IPS-18a (cell line): ENCODE measurements around the gene OR6K2.
"Not testable (repeated sequence)": the region's sequence is repeated elsewhere in the genome, so short reads cannot be mapped to it uniquely, and the experiment has no call there.

Source experiments
- H3K27ac ChIP-seq: one replicate; pipeline ENCODE4 v1.5.1; 2013; ENCODE audit warnings: low read length
- H3K27me3 ChIP-seq: one replicate; pipeline ENCODE4 v1.6.1; 2013; ENCODE audit warnings: mild to moderate bottlenecking, low read length; ENCODE audit not compliant: control insufficient read depth, insufficient read depth
- H3K36me3 ChIP-seq: one replicate; pipeline ENCODE4 v1.6.1; 2013; ENCODE audit warnings: low read depth, low read length; ENCODE audit not compliant: control insufficient read depth
- H3K4me1 ChIP-seq: one replicate; pipeline ENCODE4 v1.6.1; 2013; ENCODE audit warnings: low read depth, low read length; ENCODE audit not compliant: control insufficient read depth
- H3K4me3 ChIP-seq: one replicate; pipeline ENCODE4 v1.5.1; 2013; ENCODE audit warnings: low read length
- H3K9ac ChIP-seq: one replicate; pipeline ENCODE4 v1.6.1; 2013; ENCODE audit warnings: mild to moderate bottlenecking, low read length, moderate library complexity
- H3K9me3 ChIP-seq: one replicate; pipeline ENCODE4 v1.6.1; 2013; ENCODE audit warnings: low read depth, low read length; ENCODE audit not compliant: control insufficient read depth

The OR6K2 gene

DNA sequence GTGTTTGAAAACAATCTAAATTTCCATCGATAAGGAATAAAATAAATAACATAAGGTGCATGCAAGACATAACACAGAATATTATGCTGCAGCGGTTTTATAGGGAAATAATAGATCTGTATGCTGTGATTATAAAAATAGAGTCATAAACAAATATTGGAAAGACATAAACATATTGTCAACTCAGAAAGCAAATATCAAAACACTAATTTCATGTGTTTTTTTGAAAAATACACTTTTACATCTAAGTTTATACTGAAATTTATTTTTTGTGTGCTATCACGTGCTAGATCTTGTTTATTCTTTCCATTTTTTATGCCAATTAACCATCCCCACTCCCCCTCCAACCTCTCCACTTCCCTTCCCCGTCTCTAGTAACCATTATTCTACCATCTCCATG lies 10.6 kb upstream of the OR6K2 start:
- Histone ChIP-seq H3K4me3 (no peak overlapping the region), H3K4me1 (no peaks in the 10 kb centered on the region), H3K9ac (no peak overlapping the region), H3K36me3 (no peaks in the 10 kb centered on the region), H3K9me3 (no peaks in the 10 kb centered on the region), H3K27ac (no peak overlapping the region), H3K27me3 (no peaks in the 10 kb centered on the region)

DNA sequence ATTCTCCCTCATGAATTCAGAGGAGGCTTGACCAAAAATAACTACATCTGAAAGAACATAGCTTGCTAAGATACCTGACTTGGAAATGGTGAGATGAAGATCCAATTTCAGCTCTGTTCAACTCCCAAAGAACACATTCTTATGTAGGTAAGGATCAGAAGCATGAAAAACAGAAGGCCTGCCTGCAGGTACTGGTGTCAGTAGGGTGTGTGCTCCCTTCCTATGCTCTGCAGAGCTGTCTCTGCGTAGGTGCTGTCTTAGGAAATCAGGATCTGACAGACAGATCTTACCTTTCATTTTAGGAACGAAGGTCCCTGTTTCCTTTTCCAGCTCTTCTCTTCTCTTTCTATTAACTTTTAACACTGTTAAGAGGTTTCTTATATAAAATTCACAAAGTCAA lies 5.6 kb upstream of the OR6K2 start:
- no peak overlapping the region for H3K9ac ChIP-seq
- H3K4me1 ChIP-seq, result no peaks in the 10 kb centered on the region
- H3K27me3 ChIP-seq, result no peaks in the 10 kb centered on the region
- no peaks in the 10 kb centered on the region for H3K9me3 ChIP-seq
- H3K4me3 ChIP-seq, result no peak overlapping the region
- no peaks in the 10 kb centered on the region for H3K36me3 ChIP-seq
- no peak overlapping the region for H3K27ac ChIP-seq

DNA sequence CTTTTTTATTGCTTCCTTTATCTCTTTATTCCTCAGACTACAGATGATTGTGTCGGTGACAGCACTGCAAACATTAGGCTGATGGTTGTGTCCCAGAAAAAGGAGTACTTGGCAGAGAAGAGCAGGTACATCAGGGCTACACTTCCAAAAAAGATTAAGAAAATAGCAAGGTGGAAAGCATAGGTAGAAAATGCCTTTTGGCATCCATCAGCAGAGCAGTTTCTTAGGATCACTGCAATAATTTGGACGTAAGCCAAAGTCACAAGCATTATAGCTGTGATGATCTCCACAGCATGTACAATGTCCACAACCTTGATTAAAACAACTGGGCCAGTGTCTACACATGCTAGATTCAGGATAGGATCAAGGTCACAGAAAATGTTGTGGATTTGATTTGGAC lies 5.9 kb downstream of the OR6K2 start:
- Histone ChIP-seq H3K4me1 (no peaks in the 10 kb centered on the region), H3K9ac (no peak overlapping the region), H3K9me3 (no peaks in the 10 kb centered on the region), H3K4me3 (no peak overlapping the region), H3K27ac (no peak overlapping the region), H3K36me3 (no peaks in the 10 kb centered on the region), H3K27me3 (no peaks in the 10 kb centered on the region)

DNA sequence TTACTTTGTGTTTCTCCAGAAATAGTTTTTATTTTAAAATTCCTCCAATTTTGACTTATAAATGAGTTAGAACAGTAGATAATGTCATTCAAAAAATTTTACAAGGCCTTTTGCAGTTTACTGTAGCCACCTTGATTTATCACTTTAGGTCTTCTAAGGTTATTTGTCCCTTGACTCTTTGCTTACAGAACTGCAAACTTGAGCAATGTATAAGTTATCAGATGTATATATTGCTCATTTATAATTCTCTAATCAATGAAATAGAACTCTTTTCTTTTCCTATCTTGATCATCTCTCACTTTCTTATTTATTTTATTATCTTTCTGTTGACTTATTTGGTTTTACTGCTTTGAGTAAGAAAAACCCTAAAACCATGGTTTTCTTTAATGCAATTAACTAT lies 8.1 kb downstream of the OR6K2 start:
- Histone ChIP-seq H3K9ac (no peak overlapping the region), H3K27ac (no peak overlapping the region), H3K36me3 (no peaks in the 10 kb centered on the region), H3K4me3 (no peak overlapping the region), H3K9me3 (no peaks in the 10 kb centered on the region), H3K27me3 (no peaks in the 10 kb centered on the region), H3K4me1 (no peaks in the 10 kb centered on the region)

DNA sequence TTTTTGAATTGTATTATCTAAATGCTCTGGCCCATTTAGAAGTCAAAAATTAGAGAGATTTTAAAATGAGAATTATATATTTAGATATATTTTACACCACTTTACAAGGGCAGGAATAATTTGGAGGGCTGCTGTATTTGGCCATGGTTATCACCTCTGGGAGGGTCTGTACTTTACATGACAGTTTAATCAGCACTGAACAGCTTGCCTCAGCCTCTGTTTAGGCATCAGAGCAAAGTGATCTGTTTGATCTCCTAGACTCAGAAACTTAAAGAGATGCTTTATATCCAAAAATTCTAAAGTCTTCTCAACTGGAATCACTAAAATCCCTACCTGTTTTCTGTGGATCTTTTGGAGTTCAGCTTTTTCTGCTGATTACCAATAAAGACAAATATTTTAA lies 8.5 kb downstream of the OR6K2 start:
- H3K9ac ChIP-seq, result no peak overlapping the region
- no peaks in the 10 kb centered on the region for H3K9me3 ChIP-seq
- H3K27ac ChIP-seq, result no peak overlapping the region
- no peaks in the 10 kb centered on the region for H3K36me3 ChIP-seq
- no peak overlapping the region for H3K4me3 ChIP-seq
- H3K27me3 ChIP-seq, result no peaks in the 10 kb centered on the region
- no peaks in the 10 kb centered on the region for H3K4me1 ChIP-seq

DNA sequence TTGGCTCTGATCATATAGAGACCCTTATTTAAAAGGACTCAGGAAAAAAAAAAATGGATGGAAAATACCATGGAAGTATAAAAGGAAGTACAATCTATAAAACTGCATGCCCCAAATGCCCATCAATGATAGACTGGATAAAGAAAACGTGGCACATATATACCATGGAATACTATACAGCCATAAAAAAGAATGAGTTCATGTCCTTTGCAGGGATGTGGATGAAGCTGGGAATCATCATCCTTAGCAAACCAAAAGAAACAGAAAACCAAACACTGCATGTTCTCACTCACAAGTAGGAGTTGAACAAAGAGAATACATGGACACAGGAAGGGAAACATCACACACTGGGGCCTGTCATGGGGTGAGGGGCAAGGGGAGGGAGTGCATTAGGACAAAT lies 9.3 kb downstream of the OR6K2 start:
- not testable (repeated sequence) for H3K4me3 ChIP-seq, H3K9me3 ChIP-seq, H3K4me1 ChIP-seq, H3K9ac ChIP-seq, H3K27me3 ChIP-seq, H3K27ac ChIP-seq, H3K36me3 ChIP-seq

DNA sequence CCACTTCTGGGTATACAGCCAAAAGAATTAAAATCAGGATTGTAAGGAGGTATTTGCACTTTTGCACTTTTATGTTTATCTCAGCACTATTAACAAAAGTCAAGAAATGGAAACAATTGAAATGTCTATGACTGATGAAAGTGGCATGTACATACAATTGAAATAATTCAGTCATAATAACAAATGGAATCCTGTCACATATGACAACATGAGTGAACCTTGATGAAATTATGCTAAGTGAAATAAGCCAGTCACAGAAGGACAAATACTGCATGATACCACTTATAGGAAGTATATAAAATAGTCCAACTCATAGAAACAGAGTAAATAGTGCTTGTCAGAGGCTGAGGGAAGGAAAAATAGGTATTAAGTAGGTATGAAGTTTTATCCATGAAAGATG lies 10.6 kb downstream of the OR6K2 start:
- no peaks in the 10 kb centered on the region for H3K4me1 ChIP-seq
- no peak overlapping the region for H3K9ac ChIP-seq
- H3K27me3 ChIP-seq, result no peaks in the 10 kb centered on the region
- H3K4me3 ChIP-seq, result no peak overlapping the region
- H3K9me3 ChIP-seq, result no peaks in the 10 kb centered on the region
- no peak overlapping the region for H3K27ac ChIP-seq
- no peaks in the 10 kb centered on the region for H3K36me3 ChIP-seq

DNA sequence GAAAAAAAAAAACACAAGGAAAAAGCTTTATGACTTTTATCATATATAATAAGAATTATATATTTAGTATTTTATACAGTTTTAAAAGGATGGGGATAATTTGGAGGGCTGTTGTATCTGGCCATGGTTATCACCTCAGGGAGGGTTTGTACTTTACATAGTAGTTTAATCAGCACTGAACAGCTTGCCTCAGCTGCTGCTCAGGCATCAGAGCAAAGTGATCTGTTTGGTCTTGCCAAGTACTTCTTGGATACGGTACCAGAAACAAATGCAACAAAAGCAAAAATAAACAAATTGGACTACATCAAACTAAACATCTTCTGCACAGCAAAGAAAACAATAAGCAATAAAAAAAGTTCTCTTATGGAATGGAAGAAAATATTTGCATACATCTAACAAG lies 11.3 kb downstream of the OR6K2 start:
- Histone ChIP-seq H3K27ac (no peak overlapping the region), H3K27me3 (no peaks in the 10 kb centered on the region), H3K4me1 (no peaks in the 10 kb centered on the region), H3K9ac (no peak overlapping the region), H3K9me3 (no peaks in the 10 kb centered on the region), H3K36me3 (no peaks in the 10 kb centered on the region), H3K4me3 (no peak overlapping the region)

DNA sequence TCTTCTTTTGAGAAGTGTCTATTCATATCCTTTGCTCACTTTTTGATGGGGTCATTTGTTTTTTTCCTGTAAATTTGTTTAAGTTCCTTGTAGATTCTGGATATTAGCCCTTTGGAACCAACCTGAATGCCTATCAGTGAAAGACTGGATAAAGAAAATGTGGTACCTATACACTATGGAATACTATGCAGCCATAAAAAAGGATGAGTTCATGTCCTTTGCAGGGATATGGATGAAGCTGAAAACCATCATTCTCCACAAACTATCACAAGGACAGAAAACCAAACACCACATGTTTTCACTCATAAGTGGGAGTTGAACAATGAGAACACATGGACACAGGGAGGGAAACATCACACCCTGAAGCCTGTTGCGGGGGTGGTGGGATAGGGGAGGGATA lies 12.1 kb downstream of the OR6K2 start:
- not testable (repeated sequence) for H3K4me3 ChIP-seq, H3K27me3 ChIP-seq, H3K36me3 ChIP-seq, H3K9me3 ChIP-seq, H3K27ac ChIP-seq, H3K4me1 ChIP-seq, H3K9ac ChIP-seq

DNA sequence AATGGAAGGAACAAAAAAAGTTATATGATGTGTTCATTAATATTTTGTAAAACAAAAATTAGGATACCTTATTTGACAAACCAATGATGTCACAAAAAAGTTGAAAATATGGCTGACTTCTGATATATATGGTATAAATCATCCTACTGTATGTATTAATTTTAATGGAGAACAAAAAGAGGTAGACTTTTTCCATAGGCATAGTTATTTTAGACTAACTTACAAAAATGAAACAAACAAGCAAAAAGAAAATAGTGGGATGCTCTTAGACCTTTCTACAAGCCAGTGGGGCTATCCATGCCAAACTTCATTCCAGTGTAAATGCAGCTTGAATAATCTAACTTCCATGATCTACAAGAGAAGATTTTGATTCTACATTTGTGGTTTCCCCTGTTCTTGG lies 13.4 kb downstream of the OR6K2 start:
- H3K36me3 ChIP-seq, result no peaks in the 10 kb centered on the region
- H3K27me3 ChIP-seq, result no peaks in the 10 kb centered on the region
- no peaks in the 10 kb centered on the region for H3K4me1 ChIP-seq
- H3K9ac ChIP-seq, result no peak overlapping the region
- no peak overlapping the region for H3K4me3 ChIP-seq
- no peaks in the 10 kb centered on the region for H3K9me3 ChIP-seq
- no peak overlapping the region for H3K27ac ChIP-seq

DNA sequence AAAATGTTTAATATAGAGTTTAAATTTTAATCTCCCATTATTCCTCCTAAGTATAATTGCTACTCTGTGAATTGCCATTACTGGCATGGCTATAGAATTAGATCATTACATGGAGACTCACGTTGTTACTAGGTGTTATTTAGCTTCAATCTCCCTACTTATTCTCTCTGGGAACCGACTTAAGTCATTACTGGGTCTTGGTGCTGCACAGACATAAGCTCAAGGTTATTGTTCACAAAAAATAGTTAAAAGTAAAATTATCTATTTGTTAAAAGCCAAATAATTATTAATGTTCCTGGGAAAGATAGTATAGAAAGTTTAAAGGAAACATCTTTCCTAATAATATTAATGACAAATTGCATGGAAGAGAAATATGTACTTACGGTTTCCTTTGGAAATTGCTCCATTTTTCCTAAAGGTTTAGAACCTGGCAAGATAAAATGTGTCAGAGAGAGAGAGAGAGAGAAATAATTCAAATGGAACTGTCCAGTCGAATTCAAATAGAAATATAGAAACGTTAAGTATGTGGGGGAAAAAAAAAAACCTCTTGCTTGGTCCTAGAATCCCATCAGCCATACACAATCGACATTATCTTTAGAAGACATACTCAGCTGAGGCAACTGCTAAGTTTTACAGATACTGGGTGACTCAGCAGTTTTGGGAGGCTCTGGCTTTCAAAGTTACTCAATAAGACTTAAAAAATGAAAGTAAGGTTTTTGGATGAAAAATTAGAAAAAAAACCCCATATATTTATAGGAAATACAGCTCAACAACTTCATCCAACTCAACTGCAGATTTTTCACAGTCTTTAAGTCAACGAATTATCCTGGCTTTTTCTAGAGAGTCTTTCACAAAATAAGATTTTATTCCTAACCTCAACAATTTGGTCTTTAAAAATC lies 14.1 kb downstream of the OR6K2 start, which contains the start of gene SPTA1:
SPTA1 (minus strand) TSS at position 605 of the 899 bp plus-strand sequence; CDS start at position 407, 198 bp downstream.
- no peaks in the 10 kb centered on the region for H3K27me3 ChIP-seq
- no peak within 1 kb of the TSS for H3K9ac ChIP-seq
- H3K4me1 ChIP-seq, result no peaks in the 10 kb centered on the region
- H3K4me3 ChIP-seq, result no peak within 1 kb of the TSS
- no peaks in the 10 kb centered on the region for H3K9me3 ChIP-seq
- H3K27ac ChIP-seq, result no peak within 1 kb of the TSS
- H3K36me3 ChIP-seq, result no peaks in the 10 kb centered on the region

DNA sequence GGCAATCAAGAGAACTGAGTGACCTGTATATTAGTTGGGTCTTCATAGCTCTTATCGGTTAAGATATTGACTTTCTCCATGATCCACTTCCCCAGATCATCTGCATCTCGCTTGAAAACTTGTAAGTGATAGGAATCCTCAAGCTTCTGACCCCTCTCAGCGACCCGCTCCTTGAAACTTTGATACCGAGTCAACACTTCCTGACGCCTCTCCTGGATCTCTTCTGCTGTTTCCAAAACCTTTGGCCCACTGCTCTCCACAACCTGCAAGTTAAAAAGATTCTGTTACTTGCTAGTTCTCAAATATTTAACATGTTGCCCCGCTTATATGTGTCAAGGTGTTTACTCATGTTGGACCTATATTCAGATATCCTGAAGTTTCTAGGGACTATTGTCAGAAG lies 15.4 kb downstream of the OR6K2 start:
- no peak overlapping the region for H3K9ac ChIP-seq
- no peak overlapping the region for H3K27ac ChIP-seq
- H3K27me3 ChIP-seq, result no peaks in the 10 kb centered on the region
- H3K9me3 ChIP-seq, result no peaks in the 10 kb centered on the region
- H3K4me1 ChIP-seq, result no peaks in the 10 kb centered on the region
- H3K36me3 ChIP-seq, result no peaks in the 10 kb centered on the region
- H3K4me3 ChIP-seq, result no peak overlapping the region
